ENCODE measurements around the gene SPHK2. TPM values are rescaled to one million over a fixed set of nuclear protein-coding genes. Genes with fewer than 3 reads are reported as not detected.

Gene SPHK2
- total RNA-seq, 2 donors from 2014 or later, result 36.2 to 48.4 TPM

DNA sequence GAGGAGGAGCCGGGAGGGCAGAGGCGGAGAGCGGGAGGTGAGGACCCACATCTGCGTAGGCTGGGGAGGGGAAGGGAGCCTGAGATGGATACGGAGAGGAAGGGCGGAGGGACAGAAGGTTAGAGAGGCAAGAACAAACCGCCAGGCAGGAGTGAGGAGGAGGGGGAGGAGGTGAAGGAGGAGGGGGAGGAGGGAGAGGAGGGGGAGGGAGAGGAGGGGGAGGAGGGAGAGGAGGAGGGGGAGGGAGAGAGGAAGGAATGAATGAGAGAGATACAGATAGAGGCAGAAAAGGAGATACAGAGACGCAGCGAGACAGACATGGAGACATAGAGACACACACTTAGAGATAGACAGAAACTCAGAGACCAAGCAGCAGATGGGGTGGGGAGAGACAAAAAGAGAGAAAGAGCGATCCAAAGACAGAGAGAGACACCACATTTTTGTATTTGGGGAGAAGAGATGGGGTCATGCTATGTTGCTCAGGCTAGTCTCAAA is 27.5 kb downstream of the SPHK2 start:
- peak overlapping the region; percentile 31 for H3K27ac ChIP-seq
- no peak overlapping the region for H3K9ac ChIP-seq (ENCODE audit: low read depth in 2 of 2, low read length in 2 of 2)

DNA sequence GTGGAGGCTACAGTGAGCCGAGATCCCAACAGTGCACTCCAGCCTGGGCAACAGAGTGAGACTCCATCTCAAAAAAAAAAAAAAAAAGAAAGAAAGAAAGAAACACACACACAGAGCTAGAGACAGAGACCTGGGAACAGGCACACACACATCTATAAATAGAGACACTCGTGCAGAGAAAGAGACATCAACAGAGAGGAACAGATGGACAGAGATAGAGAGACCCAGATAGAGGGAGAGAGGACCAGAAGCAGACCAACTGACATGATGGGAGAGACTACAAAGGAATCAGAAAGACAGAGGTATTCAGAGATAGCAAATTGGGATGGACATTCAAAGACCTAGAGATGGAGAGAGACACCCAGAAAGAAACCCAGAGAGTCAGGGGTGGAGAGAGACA is 28.8 kb downstream of the SPHK2 start:
- TF ChIP-seq, protein P1, sequence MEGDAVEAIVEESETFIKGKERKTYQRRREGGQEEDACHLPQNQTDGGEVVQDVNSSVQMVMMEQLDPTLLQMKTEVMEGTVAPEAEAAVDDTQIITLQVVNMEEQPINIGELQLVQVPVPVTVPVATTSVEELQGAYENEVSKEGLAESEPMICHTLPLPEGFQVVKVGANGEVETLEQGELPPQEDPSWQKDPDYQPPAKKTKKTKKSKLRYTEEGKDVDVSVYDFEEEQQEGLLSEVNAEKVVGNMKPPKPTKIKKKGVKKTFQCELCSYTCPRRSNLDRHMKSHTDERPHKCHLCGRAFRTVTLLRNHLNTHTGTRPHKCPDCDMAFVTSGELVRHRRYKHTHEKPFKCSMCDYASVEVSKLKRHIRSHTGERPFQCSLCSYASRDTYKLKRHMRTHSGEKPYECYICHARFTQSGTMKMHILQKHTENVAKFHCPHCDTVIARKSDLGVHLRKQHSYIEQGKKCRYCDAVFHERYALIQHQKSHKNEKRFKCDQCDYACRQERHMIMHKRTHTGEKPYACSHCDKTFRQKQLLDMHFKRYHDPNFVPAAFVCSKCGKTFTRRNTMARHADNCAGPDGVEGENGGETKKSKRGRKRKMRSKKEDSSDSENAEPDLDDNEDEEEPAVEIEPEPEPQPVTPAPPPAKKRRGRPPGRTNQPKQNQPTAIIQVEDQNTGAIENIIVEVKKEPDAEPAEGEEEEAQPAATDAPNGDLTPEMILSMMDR (IDR thresholded peaks at IDR 0.05), result no peak
- Histone ChIP-seq H3K9me3 (no peaks in the 10 kb centered on the region), H3K4me3 (no peak overlapping the region)

More for the DNA sequence above, 27.5 kb downstream of the SPHK2 start:
- intact Hi-C loops (cut with DNase I), result loop anchor here (5.0 kb wide), 3 partner anchors 91 to 196 kb away; no protein-coding TSS in a partner anchor
- no peak for DNase-seq
- Histone ChIP-seq H3K27me3 (peaks cover 5% of the 10 kb centered on the region), H3K9me3 (no peaks in the 10 kb centered on the region), H3K4me1 (no peaks in the 10 kb centered on the region), H3K4me3 (peak overlapping the region; percentile 27), H3K36me3 (no peaks in the 10 kb centered on the region)
- TF ChIP-seq, protein P1 (IDR thresholded peaks at IDR 0.05), result no peak

GRCh38 chr19:48650974-48651682 is 31.8 kb downstream of the SPHK2 start:
- H3K27me3 ChIP-seq, result no peaks in the 10 kb centered on the region
- H3K27ac ChIP-seq, result no peak overlapping the region
- no peaks in the 10 kb centered on the region for H3K4me1 ChIP-seq
- TF ChIP-seq, protein P1 (IDR thresholded peaks at IDR 0.05), result no peak
- intact Hi-C loops (cut with DNase I), result no loop called here
- no peak overlapping the region for H3K4me3 ChIP-seq
- no peak for DNase-seq
- no peaks in the 10 kb centered on the region for H3K9me3 ChIP-seq
- no peaks in the 10 kb centered on the region for H3K36me3 ChIP-seq
- no peak overlapping the region for H3K9ac ChIP-seq (ENCODE audit: low read depth in 2 of 2, low read length in 2 of 2)

More for the DNA sequence above, 28.8 kb downstream of the SPHK2 start:
- no peaks in the 10 kb centered on the region for H3K36me3 ChIP-seq
- no peak overlapping the region for H3K9ac ChIP-seq (ENCODE audit: low read depth in 2 of 2, low read length in 2 of 2)
- H3K4me1 ChIP-seq, result no peaks in the 10 kb centered on the region
- peaks cover 5% of the 10 kb centered on the region for H3K27me3 ChIP-seq
- intact Hi-C loops (cut with DNase I), result loop anchor here (5.0 kb wide), 3 partner anchors 89 to 194 kb away; no protein-coding TSS in a partner anchor
- no peak overlapping the region for H3K27ac ChIP-seq
- no peak for DNase-seq

DNA sequence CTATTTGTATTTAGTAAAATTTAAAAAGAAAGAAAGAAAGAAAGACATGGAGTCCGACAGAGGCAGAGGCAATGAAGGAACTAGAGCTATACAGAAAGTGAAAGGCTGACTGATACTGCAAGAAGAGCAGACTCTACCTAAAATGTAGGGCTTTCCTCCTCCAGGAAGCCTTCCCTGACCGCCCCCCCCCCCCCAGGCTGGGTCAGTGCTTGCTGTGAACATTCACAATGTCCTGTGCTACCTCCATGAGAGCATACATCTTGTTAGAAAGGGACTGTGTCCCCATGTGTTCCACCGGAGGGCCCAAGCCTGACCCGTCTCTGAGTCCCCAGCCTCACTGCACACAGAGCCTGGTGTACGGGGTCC is 32.4 kb downstream of the SPHK2 start:
- Histone ChIP-seq H3K9ac (ENCODE audit: low read depth in 2 of 2, low read length in 2 of 2) (no peak overlapping the region), H3K9me3 (no peaks in the 10 kb centered on the region), H3K4me1 (no peaks in the 10 kb centered on the region), H3K4me3 (no peak overlapping the region), H3K27ac (no peak overlapping the region), H3K36me3 (no peaks in the 10 kb centered on the region), H3K27me3 (no peaks in the 10 kb centered on the region)
- no peak for DNase-seq
- intact Hi-C loops (cut with DNase I), result no loop called here
- TF ChIP-seq, protein P1 (IDR thresholded peaks at IDR 0.05), result no peak

DNA sequence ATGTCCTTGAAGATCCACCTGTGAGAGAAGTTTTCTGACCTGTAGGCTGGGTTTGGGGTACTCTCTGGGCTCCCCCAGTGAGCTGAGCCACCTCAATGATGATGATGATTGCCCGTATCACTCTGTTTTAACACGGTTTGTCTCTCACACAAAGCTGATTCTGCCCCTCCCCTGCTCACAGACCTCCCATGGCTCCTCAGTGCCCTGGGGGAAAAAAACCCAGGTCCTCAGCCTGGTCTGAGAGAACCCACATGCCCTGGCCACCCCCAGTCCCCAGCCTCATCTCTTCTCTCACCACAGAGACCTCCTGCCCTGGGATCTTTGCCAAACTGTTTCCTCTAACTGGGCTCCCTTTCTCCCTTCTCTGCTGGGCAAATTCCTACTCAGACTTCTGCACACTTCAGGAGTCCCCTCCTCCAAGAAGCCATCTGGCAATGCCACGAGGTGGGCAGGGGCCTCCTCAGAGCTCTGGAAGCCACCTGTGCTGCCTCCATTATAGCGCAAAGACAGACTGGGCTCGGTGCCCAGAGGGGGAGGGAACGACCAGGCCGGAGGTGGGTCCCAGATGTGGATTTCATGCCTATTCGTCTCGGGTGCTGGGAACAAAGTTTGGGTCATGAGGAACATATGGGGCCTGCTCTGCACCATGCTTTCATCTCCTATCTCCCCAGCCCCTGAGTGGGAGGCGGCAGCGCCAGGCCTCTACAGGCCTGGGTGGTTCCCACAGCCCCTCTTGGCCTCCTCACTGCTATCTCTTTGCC is 35.2 kb downstream of the SPHK2 start:
- H3K9ac ChIP-seq (ENCODE audit: low read depth in 2 of 2, low read length in 2 of 2), result no peak overlapping the region
- H3K4me3 ChIP-seq, result no peak overlapping the region
- H3K27ac ChIP-seq, result no peak overlapping the region
- TF ChIP-seq, protein P1 (IDR thresholded peaks at IDR 0.05), result no peak
- H3K9me3 ChIP-seq, result no peaks in the 10 kb centered on the region
- intact Hi-C loops (cut with DNase I), result no loop called here
- DNase-seq, result no peak
- H3K4me1 ChIP-seq, result no peaks in the 10 kb centered on the region
- H3K27me3 ChIP-seq, result no peaks in the 10 kb centered on the region
- no peaks in the 10 kb centered on the region for H3K36me3 ChIP-seq
